Measurements from ENCODE around the gene RMDN2.

RMDN2 gene, protein sequence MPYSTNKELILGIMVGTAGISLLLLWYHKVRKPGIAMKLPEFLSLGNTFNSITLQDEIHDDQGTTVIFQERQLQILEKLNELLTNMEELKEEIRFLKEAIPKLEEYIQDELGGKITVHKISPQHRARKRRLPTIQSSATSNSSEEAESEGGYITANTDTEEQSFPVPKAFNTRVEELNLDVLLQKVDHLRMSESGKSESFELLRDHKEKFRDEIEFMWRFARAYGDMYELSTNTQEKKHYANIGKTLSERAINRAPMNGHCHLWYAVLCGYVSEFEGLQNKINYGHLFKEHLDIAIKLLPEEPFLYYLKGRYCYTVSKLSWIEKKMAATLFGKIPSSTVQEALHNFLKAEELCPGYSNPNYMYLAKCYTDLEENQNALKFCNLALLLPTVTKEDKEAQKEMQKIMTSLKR

DNA sequence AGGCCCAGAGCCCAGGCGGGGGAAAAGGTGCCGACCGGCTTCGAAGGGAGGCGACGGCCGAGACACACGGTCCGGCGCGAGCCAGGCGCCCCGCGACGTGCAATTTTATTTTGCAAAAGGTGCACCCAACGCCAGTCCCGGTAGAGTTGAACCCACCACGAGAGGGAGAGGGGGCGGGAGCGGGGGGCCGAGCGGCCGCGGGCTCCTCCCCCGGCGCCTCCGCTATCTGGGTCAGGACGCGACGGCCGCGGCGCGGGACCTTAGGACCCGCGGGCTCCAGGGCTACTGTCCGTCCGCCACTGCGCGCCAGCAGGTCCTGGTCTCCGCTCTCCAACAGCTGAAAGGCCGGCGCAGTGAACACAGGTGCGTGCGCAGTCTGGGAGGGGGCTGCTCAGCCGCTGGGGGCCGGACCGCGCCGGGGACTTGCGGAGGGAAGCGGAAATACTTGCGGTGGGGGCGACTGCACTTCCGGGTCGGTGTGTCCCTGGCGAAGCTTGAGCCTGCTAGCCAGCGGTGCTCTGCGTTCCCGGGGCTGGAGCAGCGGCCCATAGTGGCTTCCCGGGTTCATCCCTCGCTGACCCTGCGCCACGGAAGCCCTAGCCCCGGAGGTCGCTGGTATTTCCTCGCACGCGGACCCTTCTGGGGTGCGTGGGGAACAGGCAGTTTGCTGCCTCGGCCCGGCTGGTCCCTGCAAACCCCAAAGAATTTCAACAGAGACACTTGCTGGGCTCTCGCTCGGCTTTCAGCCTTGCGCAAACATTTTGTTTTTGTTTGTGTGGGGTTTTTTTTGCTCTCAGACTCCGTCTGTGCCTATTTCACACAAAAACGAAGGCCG, at the start of gene RMDN2:
TSS of gene RMDN2 (plus strand) at position 225 of the 835 bp plus-strand sequence. CDS start 3,991 bp downstream, outside the sequence.
- DNase-seq = peak; percentile 82 to 83

DNA sequence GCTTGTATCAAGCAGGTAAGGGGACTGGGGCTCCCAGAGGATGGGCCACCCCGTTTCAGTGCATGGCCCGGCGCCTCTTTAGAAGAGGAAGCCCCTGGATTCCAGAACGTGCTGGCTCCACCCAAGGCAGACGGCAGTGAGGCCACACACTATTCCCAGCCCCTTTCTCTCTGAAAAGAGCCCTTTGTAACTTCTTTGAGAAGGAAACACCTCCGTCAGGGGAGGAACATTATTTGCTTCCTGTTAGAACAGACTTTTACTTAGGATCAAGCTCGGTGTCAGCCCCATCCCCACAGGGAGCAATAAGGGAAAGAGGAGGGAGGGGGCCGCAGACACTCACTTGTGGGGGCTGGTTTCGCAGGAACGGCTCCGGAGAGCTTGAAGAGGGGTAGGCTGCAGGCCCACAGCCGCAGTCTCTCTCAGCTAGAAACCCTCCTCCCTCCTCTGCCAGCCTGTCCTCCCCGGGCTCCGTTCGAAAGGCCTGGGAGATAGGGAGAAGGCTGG, 49.6 kb upstream of the RMDN2 start:
- DNase-seq = no peak

DNA sequence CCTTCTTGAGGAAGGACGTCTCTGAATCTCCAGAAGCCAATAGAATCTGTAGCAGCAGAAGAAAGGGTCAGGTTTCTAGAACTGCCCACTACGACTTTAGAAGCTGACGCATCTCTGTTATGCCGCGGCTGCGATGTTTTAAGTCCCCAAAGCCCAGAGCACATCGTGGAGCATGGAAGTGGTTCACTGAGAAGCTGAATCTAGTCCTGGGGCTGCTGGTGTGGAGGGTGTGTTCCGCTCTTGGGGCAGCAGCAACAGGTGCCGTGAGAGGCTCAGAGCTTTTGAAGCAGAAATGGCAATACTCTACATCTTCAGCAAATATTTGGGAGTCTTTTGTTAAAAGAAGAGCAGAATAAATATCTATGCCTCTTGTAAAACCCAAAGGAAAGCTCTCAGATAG, 48.9 kb upstream of the RMDN2 start:
- DNase-seq = no peak

DNA sequence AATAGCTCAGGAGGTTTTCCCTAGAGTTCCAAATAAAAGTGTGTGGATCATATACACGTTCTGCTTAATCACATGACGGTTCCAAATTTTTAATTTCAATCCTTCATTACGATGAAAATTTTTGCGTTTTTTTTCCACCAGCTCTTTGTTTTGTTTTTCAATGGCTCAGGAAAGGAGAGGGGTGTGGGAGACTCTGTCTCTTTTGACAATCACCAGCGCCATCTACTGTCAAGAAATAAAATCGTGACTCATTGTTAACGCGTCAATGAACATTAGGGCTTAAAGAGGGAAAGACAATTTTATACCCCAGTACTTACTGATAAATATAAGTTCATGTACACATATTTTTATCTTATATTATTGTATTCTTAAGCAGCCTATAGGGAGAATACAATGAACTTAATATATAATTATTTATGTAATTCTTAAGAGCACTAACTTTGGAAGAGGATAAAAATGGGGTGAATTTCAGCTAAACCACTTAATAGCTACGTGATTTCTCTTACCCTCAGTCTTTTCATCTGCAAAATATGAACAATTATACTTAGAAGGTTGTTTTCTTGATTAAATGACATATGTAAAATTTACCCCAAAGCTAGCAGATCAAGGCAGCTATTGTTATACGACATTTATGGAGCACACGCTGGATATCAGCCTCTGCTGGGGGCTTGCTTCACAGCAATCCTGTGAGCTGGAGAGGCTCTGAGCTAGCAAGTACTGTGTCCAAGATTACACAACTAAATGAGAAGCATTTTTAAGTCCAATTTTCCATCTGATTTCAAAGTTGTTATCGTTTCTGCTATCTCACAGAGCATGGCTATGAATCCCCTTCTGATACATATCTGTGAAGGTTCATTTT, 47.4 kb upstream of the RMDN2 start:
- peak; percentile 20 to 72 for DNase-seq

DNA sequence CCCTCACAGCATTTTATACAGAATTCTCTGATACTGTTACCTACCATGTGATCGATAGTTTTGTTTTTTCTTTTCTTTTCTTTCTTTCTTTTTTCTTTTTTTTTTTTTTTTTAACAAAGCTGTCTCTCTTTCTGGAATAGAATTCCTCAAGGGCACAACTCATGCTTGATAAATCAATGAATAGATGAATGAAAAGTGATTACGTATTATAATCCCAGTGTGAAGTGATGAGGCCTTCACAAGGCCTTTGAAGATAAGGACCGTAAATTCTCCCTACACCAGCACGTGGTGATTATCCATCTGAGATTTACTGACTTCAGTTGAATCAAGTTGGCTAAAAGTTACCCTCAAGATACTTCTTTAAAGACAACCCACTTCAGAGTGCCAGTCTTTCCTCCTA, 46.6 kb upstream of the RMDN2 start:
- no peak for DNase-seq

DNA sequence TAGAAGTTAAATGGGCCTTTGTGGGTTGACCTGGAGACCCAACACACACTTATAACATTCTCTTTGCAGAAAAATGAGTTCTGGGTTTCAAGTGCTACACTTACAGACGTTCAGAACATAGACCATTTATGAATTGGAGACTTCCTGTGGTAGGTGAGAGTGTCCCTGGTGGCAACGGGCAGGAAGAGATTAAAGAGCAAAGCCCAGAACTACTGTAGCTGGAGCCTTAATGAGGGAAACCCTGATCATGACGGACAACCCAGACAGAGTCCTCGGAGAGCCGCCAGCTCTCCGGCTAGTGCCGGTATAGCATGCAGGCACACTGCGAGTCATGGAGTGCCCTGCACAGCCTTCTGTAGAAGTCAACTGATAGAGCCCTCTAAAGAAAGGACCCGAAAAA, 44.5 kb upstream of the RMDN2 start:
- no peak for DNase-seq

DNA sequence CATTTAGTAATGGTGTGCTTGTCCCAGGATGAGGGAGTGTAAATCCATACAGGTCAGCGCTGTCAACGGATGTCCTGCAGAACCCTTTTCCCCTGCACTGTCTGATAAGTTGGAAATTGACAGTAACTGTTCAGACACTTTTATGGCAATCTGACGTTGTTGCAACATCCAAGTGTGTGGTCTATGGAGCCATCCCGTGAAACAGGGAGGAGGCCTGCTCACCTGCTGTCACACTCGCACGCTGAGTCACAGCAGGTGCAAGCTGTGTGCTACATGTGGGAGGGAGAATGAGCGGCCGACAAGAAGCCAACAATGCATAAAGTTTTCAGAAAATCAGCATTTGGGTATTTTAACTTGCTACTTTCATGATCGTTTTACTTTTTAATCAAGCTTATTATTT, 43.7 kb upstream of the RMDN2 start:
- DNase-seq = no peak

DNA sequence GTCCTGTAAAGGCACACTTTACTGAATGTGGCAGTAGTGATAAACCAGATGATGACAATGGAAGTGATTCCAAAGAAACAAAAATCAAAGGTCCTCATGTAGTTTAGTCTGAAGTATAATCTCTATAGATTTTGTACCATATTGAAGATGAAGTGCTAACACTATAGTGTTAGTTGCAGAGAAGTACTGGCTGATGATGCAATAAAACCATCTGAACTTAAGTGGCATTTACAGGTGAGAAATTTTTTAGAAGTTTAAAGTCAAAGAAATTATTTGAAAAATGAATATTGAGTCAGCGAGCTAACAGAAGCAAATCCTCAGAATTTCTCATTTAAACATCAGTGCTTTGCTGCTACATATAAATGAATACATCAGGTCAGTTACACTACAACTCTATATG, 43.1 kb upstream of the RMDN2 start:
- no peak for DNase-seq

DNA sequence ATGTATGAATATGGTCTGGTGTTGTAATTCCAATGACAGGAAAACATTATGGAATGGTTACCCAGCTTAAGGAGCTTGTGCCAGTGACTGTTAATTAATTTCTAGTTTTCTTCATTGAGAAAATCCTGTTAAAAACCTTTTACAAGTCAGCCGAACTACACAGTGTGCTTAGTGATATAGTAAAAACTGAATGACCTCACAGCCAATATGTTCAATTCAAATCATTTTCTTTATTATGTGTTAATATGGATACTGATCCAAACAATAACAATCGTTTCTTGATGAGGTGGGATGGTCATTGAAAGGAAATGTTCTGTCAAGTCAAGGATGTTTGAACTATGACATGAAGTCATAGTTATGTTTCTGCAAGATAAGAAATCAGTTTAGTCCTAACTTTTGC, 41.6 kb upstream of the RMDN2 start:
- no peak for DNase-seq

DNA sequence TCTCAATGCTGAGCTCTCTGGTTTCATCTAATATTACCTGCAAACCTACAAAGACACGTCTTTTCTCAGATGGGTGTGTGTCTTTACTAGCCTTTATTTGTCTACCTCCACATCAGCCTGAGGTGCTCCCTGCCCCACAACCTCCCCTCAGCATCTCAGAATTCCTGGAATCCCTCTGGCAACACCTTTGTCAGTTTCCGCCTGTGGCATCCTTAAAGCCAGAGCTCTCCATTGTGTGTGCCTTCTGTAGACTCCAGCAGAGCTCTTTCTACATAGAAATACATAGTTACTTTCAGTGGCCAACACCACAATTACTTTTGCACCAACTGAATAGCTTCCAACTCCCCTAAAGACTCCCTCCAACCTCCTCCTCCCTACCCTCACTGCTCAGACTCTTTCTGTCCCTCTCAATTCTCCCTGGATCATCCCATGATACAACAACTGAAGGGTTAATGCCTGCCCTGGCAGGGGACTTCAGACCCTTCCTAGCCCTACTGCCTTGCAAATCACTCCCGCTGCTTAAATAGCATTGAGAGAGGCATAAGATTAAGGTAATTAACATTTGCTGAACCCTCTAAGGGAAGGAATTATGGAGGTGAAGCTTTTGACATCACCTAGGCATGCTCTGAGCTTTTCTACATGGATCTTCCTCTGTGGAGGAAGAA, 39.6 kb upstream of the RMDN2 start:
- DNase-seq = no peak

DNA sequence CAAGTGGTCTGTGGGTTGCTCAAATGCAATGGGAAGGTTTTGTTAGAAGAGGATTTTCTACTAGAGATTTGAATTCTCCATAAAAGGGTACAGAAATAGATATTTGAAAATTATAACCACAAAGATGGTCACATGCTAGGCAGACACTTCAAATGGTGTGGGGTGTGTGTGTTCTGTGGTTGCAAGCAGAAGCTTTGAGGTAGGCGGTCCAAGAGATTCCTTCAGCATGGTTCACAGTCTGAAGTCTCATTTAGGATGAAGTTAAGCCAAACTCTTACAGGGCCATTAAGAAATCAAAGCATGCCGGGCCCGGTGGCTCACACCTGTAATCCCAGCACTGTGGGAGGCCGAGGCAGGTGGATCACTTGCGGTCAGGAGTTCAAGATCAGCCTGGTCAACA, 38.3 kb upstream of the RMDN2 start:
- no peak for DNase-seq

DNA sequence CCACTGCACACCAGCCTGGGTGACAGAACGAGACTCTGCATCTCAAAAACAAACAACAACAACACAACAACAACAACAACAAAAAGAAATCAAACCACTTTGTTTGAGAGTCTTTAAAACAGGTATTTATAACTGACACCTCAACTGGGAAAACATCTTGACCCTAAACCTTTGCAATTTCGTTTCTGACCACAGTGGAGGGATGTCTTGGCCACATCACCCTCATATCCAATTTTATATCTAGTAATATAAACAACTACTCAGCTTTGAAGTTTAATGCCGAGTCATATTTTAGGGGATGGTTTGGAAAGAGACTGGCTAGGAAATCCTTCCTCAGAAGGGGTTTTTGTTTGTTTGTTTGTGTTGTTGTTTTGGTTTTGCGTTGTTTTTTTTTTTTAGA, 37.8 kb upstream of the RMDN2 start:
- no peak for DNase-seq

DNA sequence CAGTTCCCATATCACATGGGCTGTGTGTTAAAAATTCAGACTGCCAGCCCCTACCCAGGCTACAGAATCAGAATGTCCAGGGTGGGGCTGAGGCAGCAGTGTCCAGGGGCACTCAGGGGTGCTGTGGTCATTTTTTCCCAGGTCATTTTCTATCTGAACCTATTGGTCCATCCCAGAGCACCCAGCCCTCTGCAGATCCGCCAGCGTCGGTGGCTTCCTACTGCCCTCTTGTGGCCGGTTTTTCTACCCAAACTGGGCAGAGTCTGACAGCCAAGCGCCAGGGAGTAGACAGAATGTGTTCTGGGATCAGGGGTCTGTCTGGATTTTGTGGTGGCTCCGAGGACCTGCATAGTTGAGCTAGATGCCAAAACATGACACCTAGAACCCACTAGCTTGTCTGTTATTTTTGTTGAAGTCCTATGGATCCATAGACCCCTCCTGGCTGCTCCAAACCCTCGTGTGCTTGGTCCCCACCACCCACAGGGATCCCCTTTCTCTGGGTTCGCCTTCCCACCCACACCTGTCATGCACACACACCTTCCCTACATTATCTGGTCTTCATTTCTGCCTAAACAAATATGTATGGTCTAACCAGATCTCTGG, 34.1 kb upstream of the RMDN2 start:
- peak; percentile 58 to 65 for DNase-seq

DNA sequence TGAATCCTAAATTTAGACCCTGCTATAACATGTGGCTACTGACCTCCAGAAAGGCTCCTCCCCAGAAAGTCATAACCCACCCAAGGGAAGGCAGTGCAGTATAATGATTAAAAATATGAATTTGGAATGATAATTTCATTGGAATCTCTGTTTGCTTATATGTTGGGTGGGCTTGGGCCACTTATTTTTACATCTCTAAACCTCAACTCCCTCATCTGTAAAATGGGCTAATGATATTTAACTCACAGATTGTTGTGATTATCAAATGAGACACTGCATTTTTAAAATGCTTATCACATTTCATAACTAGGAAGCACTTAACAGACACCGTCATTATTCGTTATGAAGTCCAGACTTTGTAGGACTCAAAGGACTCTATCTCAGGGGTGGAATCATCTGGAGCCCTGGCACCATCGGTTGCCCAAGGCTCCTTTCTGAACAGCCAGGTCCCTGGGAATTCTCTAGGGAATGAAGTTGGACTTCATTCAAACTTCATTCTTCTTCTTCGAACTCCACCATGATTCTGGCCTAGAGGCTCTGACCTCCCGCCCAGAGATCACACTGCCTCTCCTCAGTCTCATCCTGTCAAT, 33.1 kb upstream of the RMDN2 start:
- no peak for DNase-seq

DNA sequence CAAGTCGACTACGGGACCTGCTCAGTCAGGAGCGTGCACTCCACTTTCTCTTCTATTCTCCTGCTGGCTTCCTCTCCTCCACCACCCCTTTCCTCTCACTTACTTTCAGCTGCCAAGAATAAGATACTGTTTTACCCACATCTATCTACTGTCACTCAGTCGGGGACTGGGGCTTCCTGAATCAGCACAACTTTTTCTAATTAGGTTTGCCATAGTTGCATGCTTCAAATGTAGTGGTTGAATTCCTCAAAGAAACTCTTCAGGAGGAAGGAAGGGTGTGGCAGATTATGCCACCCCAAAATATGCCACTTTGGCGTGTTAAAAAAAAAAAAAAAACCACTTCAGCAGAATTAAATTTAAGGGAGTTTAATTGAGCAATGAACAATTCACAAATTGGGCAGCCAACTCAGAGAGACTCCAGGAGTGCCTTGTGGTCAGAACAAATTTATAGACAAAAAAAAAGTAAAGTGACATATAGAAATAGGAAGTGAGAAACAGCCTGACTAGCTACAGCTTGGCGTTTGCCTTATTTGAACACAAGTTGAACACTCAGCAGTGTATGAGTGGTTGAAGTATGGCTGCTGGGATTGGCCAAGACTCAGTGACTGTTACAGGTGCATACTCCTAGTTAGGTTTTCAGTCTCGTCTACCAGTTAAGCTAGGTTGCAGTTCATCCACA, 32.5 kb upstream of the RMDN2 start:
- peak; percentile 34 for DNase-seq

DNA sequence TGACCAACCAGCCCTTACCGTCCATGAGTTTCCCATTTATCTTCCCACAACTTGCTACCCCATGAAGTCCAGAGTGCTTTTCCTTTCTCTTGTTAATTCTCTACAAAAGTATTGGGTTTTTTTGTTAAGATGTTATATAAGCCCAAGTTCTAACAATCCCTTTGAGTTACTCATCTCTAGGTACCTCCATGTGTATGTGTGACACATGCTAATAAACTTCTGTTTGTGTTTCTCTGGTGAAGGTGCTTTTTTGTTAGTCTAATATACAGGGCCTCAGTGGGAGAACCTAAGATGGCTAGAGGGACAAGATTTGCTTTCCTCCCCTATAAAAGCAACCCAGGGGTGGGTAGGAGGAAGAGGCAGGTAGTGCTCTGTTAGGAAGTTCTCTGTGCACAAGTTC, 31.8 kb upstream of the RMDN2 start:
- DNase-seq = no peak

DNA sequence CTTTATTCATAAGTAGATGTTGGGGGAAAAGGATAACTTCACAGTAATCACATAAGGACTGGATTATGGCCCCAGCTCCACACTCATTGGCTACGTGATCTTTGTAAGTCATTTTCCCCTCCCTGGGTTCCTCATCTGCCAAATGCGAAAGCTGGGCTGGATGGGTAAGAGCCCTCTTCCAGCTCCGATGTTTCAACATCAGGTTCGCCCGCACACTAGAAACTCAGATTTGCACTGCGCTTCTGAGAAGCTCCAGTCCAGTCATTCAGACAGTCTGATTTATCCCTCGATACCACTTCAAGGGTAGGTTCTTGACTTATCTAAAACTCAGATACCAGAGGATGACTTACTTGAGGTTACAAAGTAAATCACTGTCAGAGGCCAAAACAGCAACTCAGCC, 31.0 kb upstream of the RMDN2 start:
- peak in 1 of 2 donors; percentile 10 for DNase-seq

DNA sequence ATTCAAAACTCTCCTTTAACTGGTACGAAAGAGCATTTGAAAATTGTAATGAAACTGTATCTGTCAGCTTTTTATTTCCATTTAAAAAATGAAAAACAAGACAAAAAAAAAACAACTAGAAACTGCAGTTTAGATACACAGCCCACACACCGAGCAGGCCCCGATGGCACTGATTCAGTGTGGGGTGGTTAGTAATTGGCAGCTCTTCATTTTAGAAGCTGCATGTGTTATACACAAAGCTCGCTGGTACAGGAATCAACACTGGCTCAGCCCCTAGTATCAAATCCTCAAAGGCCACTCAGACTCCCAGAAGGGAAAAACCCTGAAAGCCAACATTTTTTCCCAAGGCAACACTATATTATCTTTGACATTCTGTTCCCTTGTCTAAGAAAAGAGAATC, 30.5 kb upstream of the RMDN2 start:
- no peak for DNase-seq

DNA sequence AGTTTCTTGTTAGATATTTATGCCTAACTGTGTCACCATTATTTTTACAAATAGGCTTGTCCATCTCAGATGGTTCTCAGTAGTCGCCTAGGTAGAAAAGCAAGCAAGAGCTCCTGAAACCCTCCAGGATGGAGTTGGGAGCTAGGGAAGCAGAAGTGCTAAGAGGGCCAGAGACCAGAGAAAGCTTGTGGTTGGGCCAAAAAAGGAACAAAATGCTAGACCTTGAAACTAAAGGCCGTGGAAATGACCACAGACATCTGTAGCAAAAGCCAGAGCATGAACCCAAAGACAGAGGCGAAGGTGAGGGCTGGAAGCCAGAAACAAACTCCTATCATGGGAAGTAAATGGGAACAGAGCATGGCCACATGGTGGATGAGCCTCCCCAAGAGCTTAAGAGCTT, 29.9 kb upstream of the RMDN2 start:
- no peak for DNase-seq

DNA sequence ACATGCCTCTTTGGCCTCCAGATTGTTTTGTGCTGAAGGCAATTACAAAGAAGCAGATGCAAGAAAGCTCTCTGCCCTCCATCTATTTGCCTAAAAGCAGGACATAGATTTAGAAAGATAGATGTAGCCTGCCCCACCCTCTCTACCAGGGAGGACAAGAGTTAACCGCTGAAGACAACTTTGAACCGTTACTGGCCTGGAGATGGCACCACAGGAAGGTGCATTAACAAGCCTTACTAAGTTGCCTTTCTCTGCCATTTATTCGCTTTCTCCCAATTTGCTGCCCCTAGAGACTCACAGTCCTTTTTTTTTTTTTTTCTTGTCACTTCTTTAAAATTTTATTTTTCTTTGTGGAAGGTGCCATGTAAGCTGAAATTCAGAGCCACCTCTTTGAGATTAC, 28.8 kb upstream of the RMDN2 start:
- DNase-seq = no peak

DNA sequence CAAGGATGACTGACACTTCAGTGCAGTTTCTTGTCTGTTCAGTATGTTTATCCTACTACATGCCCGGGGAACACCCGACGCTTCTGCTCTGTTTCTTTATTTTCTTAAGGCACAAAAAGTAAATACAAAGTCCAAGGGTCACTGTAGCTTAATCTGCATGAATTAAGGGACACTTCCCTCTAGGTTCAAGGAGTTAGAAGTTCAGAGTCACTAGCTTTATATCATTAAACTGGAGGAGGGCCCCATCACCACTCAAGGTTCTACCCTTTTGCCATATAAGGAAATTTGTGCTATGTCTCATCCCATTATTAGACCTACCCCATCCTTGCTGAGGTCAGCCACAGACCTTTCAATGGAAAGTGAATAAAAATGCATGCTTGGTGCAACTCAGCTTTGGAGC, 27.6 kb upstream of the RMDN2 start:
- no peak for DNase-seq

All from CD4-positive, alpha-beta T cell treated with Interferon alpha-2 for 1 hour (primary cell).